GM13977 (cell line): ENCODE measurements around the gene CRNKL1.

Source experiments
- DNase-seq: peaks from one replicate; pipeline ENCODE4 v3.0.0; 2012; ENCODE audit warnings: low spot score
- CTCF ChIP-seq: IDR thresholded peaks from 2 replicates; pipeline ENCODE4 v1.5.1; 2012; ENCODE audit warnings: mild to moderate bottlenecking, control low read depth; ENCODE audit not compliant: insufficient read depth; ENCODE audit errors: extremely low read depth, missing control alignments
- in situ Hi-C: fragments of 300-500 bp; cut with MboI; formaldehyde crosslinking; loops from one replicate; pipeline ENCODE4 v1.12.0; 2022; ENCODE audit warnings: low sequenced_read_pairs, low pct_unique_long_range_greater_than_20kb, mixed read lengths, inconsistent platforms; ENCODE audit not compliant: unreplicated experiment

Gene CRNKL1

GRCh38 chr20:20052074-20052970, at the start of gene CRNKL1, which contains the start of gene CFAP61:
Gene CRNKL1, minus strand, starts transcription at chr20:20052466. Its CDS starts 124 bp downstream, at chr20:20052342.
Gene CFAP61, plus strand, starts transcription at chr20:20052532. Its CDS starts 4,122 bp downstream, at chr20:20056654.
- DNase-seq, result peak; percentile 91
- TF ChIP-seq CTCF, result no peak
- in situ Hi-C loops, result no loop called here

GRCh38 chr20:20100881-20101280, 48.6 kb upstream of the CRNKL1 start:
- no peak for DNase-seq
- in situ Hi-C loops, result no loop called here
- TF ChIP-seq CTCF, result no peak

- in situ Hi-C loops, result loop anchor here (25.0 kb wide), 2 partner anchors 141 to 466 kb away; no protein-coding TSS in a partner anchor
- no peak for TF ChIP-seq CTCF
- DNase-seq, result no peak
Measured at GRCh38 chr20:20096421-20096820, 44.2 kb upstream of the CRNKL1 start.

GRCh38 chr20:20095114-20095872, 43.0 kb upstream of the CRNKL1 start:
- DNase-seq, result no peak
- TF ChIP-seq CTCF, result no peak
- in situ Hi-C loops, result loop anchor here (25.0 kb wide), 2 partner anchors 142 to 467 kb away; no protein-coding TSS in a partner anchor

- no peak for TF ChIP-seq CTCF
- in situ Hi-C loops, result loop anchor here (25.0 kb wide), 2 partner anchors 143 to 468 kb away; no protein-coding TSS in a partner anchor
- no peak for DNase-seq
Measured at GRCh38 chr20:20094410-20094809, 42.1 kb upstream of the CRNKL1 start.

- in situ Hi-C loops, result loop anchor here (25.0 kb wide), 2 partner anchors 144 to 469 kb away; no protein-coding TSS in a partner anchor
- no peak for TF ChIP-seq CTCF
Measured at GRCh38 chr20:20092827-20093226, 40.6 kb upstream of the CRNKL1 start.

More at GRCh38 chr20:20092827-20093226, 40.6 kb upstream of the CRNKL1 start:
- DNase-seq, result no peak
